ENCODE measurements around the gene SNW1. TPM values are rescaled to one million over a fixed set of nuclear protein-coding genes. Genes with fewer than 3 reads are reported as not detected.
"Not testable (repeated sequence)": the region's sequence is repeated elsewhere in the genome, so short reads cannot be mapped to it uniquely, and the experiment has no call there.

The SNW1 gene
- total RNA-seq, 1 donor from 2014 or later, result 79.0 TPM

DNA sequence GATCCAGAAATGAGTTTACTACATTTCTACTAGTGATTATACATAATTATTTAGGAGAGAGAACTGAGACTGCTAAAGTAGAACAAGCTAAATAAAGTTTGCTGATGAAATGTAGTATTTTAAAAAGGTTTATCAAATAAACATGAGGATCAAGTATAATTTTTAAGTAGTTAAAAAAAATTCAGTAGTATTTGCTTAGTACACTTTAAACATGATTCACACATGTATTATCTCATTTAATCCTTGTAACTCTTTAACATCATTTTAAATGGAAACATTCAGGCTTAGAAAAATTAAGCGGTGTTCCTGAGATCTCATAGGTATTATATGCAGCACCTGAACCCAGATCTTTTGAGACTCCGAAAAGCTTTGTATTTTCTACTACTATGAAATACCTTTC, 8.7 kb downstream of the SNW1 start:
- DNase-seq (ENCODE audit: low spot score), result no peak

GRCh38 chr14:77747425-77747824, 13.5 kb downstream of the SNW1 start:
- DNase-seq (ENCODE audit: low spot score), result not testable (repeated sequence)

DNA sequence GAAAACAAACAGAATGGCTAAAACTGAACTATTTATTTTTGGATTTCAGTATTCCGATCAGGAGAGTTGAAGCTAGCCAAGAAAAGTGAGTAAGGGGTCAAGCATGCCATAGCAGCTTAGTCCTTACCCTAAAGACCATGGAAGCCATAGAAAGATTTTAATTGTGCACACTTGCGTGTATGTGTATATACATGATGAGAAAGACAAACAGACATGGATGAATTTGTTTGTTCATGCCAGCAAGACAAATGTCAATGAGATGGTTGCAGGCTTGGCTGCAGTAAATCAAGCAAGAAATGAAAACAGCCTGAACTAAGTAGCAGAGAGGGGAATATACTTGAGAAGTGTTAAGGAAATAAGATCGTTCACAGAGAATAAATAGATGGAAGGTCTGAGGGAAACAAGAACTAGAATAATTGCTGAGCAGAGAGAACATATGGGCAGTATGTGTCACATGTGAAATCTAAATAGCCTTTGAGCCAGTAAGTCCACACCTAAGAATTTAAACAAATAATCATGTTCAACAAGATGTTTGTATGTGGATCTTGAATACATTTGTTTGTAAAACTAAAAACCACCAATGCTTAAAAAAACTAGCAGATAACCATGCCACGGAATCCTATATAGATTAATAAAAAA, 14.8 kb downstream of the SNW1 start:
- DNase-seq (ENCODE audit: low spot score), result no peak

DNA sequence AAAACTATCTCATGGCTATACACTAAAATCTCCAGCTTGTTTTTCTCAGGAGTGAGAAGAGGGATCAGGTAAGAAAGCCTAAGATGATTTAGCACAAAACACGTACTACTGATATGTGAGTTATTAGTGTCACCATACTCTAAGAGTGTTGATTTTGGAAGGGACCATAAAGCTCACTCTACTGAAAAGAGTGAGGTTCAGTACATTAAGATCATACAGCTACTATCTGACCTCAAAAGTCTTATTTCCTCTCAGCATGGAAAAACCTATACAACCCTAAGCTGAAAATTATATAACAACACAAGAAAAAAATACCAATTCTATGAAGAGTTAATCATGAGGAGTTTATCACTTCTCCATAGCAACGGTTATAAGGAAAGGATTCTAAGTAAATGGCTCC, 19.5 kb downstream of the SNW1 start:
- DNase-seq (ENCODE audit: low spot score), result no peak

GRCh38 chr14:77738559-77739250, 22.3 kb downstream of the SNW1 start:
- no peak for DNase-seq (ENCODE audit: low spot score)

GRCh38 chr14:77730976-77731497, 29.9 kb downstream of the SNW1 start:
- no peak for DNase-seq (ENCODE audit: low spot score)

DNA sequence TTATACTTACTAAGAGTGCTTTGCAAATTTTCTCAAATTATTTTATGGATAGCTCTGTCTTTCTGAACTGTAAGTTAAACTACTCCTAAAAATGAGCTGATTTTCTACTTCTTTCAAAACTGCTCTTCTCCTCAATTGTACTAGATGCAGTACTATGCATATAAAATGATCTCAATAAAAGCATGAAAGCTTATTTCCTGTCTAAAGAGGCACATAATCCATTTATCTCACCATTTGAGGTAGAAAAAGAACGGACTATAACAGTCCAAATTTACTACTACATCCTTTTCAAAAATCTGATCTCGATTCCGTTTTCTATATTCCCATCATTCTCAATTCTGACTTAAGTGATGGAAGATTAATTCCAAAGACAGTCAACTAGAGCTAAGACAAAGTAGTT, 38.7 kb downstream of the SNW1 start:
- DNase-seq (ENCODE audit: low spot score), result no peak

DNA sequence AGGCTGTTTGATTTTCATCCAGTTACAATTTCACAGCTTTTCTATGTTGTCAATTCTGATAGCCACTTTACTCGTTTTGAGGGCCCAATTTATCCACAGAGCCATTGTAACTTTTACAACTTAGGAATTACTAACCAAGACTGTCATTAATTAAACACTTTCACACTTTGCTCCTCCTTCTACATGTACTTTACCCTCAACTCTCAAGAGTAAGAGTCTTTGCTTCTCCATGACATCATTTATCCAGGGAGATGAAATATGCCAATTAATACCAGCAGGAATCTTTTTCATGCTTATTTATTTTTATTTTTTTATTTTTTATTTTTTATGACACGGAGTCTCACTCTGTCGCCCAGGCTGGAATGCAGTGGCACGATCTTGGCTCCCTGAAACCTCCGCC, 39.5 kb downstream of the SNW1 start:
- DNase-seq (ENCODE audit: low spot score), result no peak

DNA sequence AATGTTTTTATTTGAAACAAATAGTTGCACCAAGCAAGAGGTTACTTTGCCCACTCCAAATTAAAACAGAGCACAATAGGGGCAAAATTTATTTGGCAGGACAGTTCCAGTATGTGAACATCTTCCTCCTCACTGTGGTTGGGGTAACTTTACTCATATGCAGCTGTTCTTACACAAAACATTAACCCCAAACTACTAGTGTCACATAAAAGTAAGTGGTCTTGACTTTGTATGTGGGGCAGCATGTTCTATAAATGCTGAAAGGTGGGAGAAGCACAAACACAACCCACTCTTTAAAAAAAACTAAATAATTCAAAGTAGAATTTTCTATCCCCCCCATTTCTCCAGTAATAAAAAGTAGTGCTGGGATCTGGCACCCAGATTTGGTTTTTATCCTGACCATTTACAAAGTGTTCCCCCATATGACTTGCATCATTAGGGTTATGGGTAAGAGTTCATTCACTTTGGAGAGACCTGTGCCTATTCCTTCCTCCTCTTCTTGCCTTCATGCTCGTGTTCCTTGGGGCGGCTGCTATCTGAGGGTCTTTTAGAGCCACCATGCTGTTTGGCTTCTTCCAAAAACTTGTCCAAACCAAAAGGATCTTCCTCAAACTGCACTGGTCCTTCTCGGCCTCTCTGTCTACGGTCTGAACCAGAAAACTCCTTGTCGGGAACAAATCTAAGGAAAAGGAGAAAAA, 43.2 kb downstream of the SNW1 start:
- no peak for DNase-seq (ENCODE audit: low spot score)

GRCh38 chr14:77714926-77715325, 46.0 kb downstream of the SNW1 start:
- no peak for DNase-seq (ENCODE audit: low spot score)

DNA sequence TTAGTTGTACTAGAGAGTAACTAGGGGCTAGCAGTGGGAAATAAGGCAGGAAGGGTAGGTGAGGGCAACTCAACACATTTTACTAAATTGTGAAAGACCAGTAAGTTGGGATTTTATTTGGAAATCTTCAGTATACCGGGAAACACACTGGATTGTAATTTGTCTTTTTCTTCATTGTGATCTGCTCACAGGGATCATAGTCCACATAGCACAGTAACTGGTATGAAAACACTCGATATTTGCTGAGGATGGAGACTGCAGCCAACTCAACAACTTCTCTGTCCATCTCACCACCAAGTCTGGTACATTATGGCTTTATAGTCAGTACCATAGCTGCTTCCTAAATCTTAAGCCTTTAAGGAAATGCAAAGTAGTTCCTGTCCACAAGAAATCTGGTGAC, 50.6 kb downstream of the SNW1 start:
- no peak for DNase-seq (ENCODE audit: low spot score)

DNA sequence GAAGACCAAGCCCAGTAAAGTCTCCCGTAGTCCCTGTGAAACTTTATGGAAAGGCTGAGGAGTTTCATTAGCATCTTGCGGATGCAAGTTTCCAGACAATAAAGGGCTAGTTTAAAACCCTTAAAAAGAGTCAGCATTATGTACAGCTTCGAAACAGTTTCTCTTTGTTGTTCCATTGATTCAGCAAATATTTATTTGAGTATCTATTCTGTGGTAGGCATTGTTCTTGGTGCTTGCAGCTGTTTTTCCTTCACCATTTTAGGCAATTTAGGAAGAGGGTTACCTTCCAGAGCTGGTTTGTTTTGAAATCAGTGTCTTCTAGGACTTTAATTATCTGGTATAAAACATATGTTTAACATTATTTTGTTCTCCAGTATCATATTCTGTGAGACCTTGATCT, 51.5 kb downstream of the SNW1 start:
- DNase-seq (ENCODE audit: low spot score), result no peak

GRCh38 chr14:77708749-77709148, 52.2 kb downstream of the SNW1 start:
- no peak for DNase-seq (ENCODE audit: low spot score)

GRCh38 chr14:77707724-77708408, 53.1 kb downstream of the SNW1 start, which contains the start of the genes ALKBH1 and SLIRP:
Gene ALKBH1, minus strand, starts transcription at chr14:77708023. Its CDS starts 19 bp downstream, at chr14:77708004.
Gene SLIRP, plus strand, starts transcription at chr14:77708103. Its CDS starts 9 bp downstream, at chr14:77708112.
- DNase-seq (ENCODE audit: low spot score), result peak; percentile 94

DNA sequence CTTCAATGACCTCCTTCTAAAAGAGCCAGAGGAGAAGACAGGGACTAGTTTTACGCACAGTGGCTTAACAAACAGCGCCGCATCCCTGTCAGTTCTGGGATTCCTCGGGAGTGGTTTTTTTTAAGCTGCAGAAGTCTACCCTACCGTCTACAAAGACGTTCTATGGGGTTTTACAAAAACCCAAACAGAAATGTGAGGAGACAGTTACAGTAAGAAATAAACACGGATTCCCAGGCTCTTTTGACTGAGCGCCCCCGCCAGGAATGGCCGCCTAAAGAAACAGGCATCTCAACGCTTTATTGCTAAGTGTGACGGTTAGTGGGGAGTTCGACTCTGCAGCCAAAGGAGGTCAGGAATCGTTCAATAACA, 53.6 kb downstream of the SNW1 start:
- DNase-seq (ENCODE audit: low spot score), result peak; percentile 52

- DNase-seq (ENCODE audit: low spot score), result no peak
Observed at GRCh38 chr14:77691259-77691658, 69.7 kb downstream of the SNW1 start.

DNA sequence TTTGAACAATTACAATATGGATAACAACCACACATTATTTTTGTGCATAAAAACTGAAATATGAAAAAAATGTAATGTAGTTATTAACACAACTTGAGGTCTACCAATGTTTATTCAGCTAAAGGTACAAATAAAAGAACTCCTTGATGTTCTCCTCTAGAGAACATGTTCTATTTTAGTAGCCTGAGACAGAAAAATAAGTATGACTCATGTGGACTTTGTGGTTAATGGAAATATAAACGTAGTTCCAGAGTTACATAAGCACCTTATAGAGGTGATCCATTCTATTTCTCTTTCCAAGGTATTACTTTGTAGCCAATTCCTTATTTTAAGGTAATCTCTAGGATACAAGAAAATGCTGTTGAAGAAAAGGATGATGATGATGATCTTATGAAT, 78.8 kb downstream of the SNW1 start:
- no peak for DNase-seq (ENCODE audit: low spot score)

DNA sequence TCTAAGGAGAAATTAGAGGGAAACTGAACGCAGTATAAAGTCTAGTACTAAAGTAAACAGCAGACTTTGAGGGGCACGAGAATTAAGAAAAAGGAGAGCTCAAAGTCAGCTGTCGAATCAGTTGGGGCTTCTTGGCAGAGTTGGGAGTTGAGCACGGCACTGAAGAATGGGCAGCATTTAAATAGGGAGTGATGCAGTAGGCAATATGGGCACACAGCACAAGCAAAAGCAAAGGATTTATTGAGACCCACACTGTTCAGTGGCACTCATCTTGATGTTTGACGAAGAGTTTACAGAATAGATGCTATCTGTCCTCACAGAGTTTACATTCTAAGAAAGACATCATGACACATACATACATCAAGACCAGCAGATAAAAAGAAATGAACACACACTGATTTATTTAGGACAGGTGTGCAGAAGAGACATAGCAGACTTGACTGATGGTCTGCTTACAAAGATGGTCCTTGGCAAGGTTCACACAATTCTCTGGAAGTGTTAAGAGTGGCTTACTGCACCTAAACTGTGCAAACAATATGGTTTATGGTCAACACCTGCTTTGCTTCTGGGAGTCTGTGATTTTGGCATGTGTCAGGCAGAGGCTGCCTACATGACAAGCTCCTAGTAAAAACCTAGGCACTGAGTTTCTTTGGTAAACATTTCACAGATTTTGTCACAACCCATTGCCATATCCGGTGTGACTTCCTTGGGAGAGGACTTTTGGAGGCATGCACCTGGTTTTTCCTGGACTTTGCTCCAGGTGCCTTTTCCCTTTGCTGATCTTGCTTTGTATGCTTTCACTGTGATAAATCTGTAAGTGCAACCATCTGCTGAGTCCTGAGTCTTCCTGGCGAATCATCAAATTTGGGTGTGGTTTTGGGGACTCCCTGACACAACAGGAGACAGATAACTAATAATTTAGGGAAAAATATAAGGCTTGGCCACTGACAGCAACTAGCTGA, 79.5 kb downstream of the SNW1 start:
- no peak for DNase-seq (ENCODE audit: low spot score)

DNA sequence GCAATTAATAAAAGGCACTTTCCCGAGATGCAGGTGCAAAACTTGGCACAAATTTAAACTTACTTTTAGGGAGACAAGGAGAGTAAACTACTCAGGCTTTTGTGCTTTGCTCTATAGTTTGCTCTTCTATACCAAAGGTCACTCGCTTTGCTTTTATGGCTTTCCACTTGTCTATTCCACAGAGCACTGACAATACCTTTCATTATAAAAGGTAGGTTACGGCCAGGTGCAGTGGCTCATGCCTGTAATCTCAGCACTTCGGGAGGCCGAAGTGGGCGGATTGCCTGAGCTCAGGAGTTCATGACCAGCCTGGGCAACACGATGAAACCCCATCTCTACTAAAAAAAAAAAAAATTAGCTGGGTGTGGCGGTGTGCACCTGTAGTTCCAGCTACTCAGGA, 86.0 kb downstream of the SNW1 start:
- no peak for DNase-seq (ENCODE audit: low spot score)

- DNase-seq (ENCODE audit: low spot score), result no peak
Observed at GRCh38 chr14:77673193-77673592, 87.8 kb downstream of the SNW1 start.
